ENCODE measurements around the gene CYSTM1.

Gene CYSTM1

GRCh38 chr5:140214831-140215230 is 39.8 kb downstream of the CYSTM1 start:
- DNase-seq: no peak

- DNase-seq: no peak
Observed at GRCh38 chr5:140215276-140215675, 40.3 kb downstream of the CYSTM1 start.

GRCh38 chr5:140216478-140217074 is 41.6 kb downstream of the CYSTM1 start:
- no peak for DNase-seq

GRCh38 chr5:140217299-140218026 is 42.5 kb downstream of the CYSTM1 start:
- DNase-seq: no peak

- no peak for DNase-seq
Observed at GRCh38 chr5:140219068-140219991, 44.3 kb downstream of the CYSTM1 start.

- no peak for DNase-seq
Observed at GRCh38 chr5:140220032-140220697, 45.2 kb downstream of the CYSTM1 start.

- DNase-seq: no peak
Observed at GRCh38 chr5:140220698-140221064, 45.7 kb downstream of the CYSTM1 start.

GRCh38 chr5:140221697-140222223 is 46.8 kb downstream of the CYSTM1 start:
- no peak for DNase-seq

- no peak for DNase-seq
Observed at GRCh38 chr5:140222416-140222815, 47.4 kb downstream of the CYSTM1 start.

GRCh38 chr5:140223567-140223966 is 48.6 kb downstream of the CYSTM1 start:
- DNase-seq: no peak

GRCh38 chr5:140224658-140225057 is 49.7 kb downstream of the CYSTM1 start:
- DNase-seq: no peak

GRCh38 chr5:140225396-140225795 is 50.4 kb downstream of the CYSTM1 start:
- no peak for DNase-seq

GRCh38 chr5:140227046-140227445 is 52.1 kb downstream of the CYSTM1 start:
- DNase-seq: no peak

- DNase-seq: no peak
Observed at GRCh38 chr5:140228364-140228837, 53.4 kb downstream of the CYSTM1 start.

GRCh38 chr5:140230373-140230772 is 55.4 kb downstream of the CYSTM1 start:
- DNase-seq: no peak

- DNase-seq: no peak
Observed at GRCh38 chr5:140232731-140233130, 57.7 kb downstream of the CYSTM1 start.

GRCh38 chr5:140234377-140234989 is 59.5 kb downstream of the CYSTM1 start:
- DNase-seq: no peak

GRCh38 chr5:140235791-140236551 is 61.0 kb downstream of the CYSTM1 start:
- DNase-seq: no peak

- DNase-seq: no peak
Observed at GRCh38 chr5:140236891-140237598, 62.1 kb downstream of the CYSTM1 start.

GRCh38 chr5:140238756-140239155 is 63.8 kb downstream of the CYSTM1 start:
- DNase-seq: no peak

- no peak for DNase-seq
Observed at GRCh38 chr5:140239461-140239860, 64.5 kb downstream of the CYSTM1 start.
